ENCODE results near the gene KIF18B. TPM values are rescaled to one million over a fixed set of nuclear protein-coding genes. Genes with fewer than 3 reads are reported as not detected.

KIF18B gene
- total RNA-seq, 1 experiment from 2014 or later, result 54.3 TPM

GRCh38 chr17:44915862-44916780 lies 31.5 kb downstream of the KIF18B start:
- intact Hi-C loops (cut with micrococcal nuclease; ENCODE audit: unreplicated experiment), result no loop called here
- Histone ChIP-seq H3K27me3 (replicated peaks; ENCODE audit: insufficient read depth, low read depth, low read length, poor library complexity) (no peaks in the 10 kb centered on the region), H3K4me3 (ENCODE audit: low read depth, low read length, poor library complexity, severe bottlenecking) (no peak overlapping the region), H3K9me3 (ENCODE audit: low read depth, low read length, poor library complexity, severe bottlenecking) (no peaks in the 10 kb centered on the region), H3K27ac (ENCODE audit: low read depth, low read length, poor library complexity, severe bottlenecking) (no peak overlapping the region), H3K36me3 (ENCODE audit: insufficient read depth, low read length, poor library complexity, severe bottlenecking) (no peaks in the 10 kb centered on the region), H3K4me1 (ENCODE audit: insufficient read depth, low read length, poor library complexity, severe bottlenecking) (no peaks in the 10 kb centered on the region)
- ChIA-PET POLR2A (ENCODE audit: low non-redundant PET) (no interaction called here), CTCF (interaction anchor here (0.6 to 0.7 kb wide), 3 partner anchors 92 to 138 kb away, joined by 4 to 17 read pairs (median 13); no protein-coding TSS in a partner anchor)
- TF ChIP-seq CTCF (conservative IDR thresholded peaks at IDR 0.05; ENCODE audit: low read depth, low read length), result no peak
- no peak for TF ChIP-seq EZH2 (IDR thresholded peaks at IDR 0.05; ENCODE audit: borderline replicate concordance, low read depth, low read length, poor library complexity, severe bottlenecking)
- no TSS peak for BruUV-seq (replicated peaks)
- no peak for DNase-seq (ENCODE audit: low spot score)

- Histone ChIP-seq H3K4me3 (ENCODE audit: low read depth, low read length, poor library complexity, severe bottlenecking) (no peak within 1 kb of the TSS), H3K27ac (ENCODE audit: low read depth, low read length, poor library complexity, severe bottlenecking) (no peak within 1 kb of the TSS), H3K4me1 (ENCODE audit: insufficient read depth, low read length, poor library complexity, severe bottlenecking) (no peaks in the 10 kb centered on the region), H3K36me3 (ENCODE audit: insufficient read depth, low read length, poor library complexity, severe bottlenecking) (no peaks in the 10 kb centered on the region), H3K9me3 (ENCODE audit: low read depth, low read length, poor library complexity, severe bottlenecking) (no peaks in the 10 kb centered on the region), H3K27me3 (replicated peaks; ENCODE audit: insufficient read depth, low read depth, low read length, poor library complexity) (no peaks in the 10 kb centered on the region)
- intact Hi-C loops (cut with micrococcal nuclease; ENCODE audit: unreplicated experiment), result no loop called here
- POLR2A ChIA-PET (ENCODE audit: low non-redundant PET), result no interaction called here
- TF ChIP-seq EZH2 (IDR thresholded peaks at IDR 0.05; ENCODE audit: borderline replicate concordance, low read depth, low read length, poor library complexity, severe bottlenecking) (no peak), CTCF (conservative IDR thresholded peaks at IDR 0.05; ENCODE audit: low read depth, low read length) (no peak)
- no peak for DNase-seq (ENCODE audit: low spot score)
- no TSS peak for BruUV-seq (replicated peaks)
- CTCF ChIA-PET, result no interaction called here
Measured at GRCh38 chr17:44915321-44915726, 32.2 kb downstream of the KIF18B start, which contains the start of gene GFAP. Gene GFAP (minus strand): TSS chr17:44915500. CDS start chr17:44915486, 14 bp downstream.

GRCh38 chr17:44914698-44915271 lies 32.8 kb downstream of the KIF18B start:
- TF ChIP-seq EZH2 (IDR thresholded peaks at IDR 0.05; ENCODE audit: borderline replicate concordance, low read depth, low read length, poor library complexity, severe bottlenecking), result no peak
- TF ChIP-seq CTCF (conservative IDR thresholded peaks at IDR 0.05; ENCODE audit: low read depth, low read length), result no peak
- H3K4me3 ChIP-seq (ENCODE audit: low read depth, low read length, poor library complexity, severe bottlenecking), result no peak overlapping the region
- DNase-seq (ENCODE audit: low spot score), result no peak
- BruUV-seq (replicated peaks), result no TSS peak
- no peak overlapping the region for H3K27ac ChIP-seq (ENCODE audit: low read depth, low read length, poor library complexity, severe bottlenecking)
- no peaks in the 10 kb centered on the region for H3K9me3 ChIP-seq (ENCODE audit: low read depth, low read length, poor library complexity, severe bottlenecking)
- no peaks in the 10 kb centered on the region for H3K36me3 ChIP-seq (ENCODE audit: insufficient read depth, low read length, poor library complexity, severe bottlenecking)
- H3K4me1 ChIP-seq (ENCODE audit: insufficient read depth, low read length, poor library complexity, severe bottlenecking), result no peaks in the 10 kb centered on the region
- H3K27me3 ChIP-seq (replicated peaks; ENCODE audit: insufficient read depth, low read depth, low read length, poor library complexity), result no peaks in the 10 kb centered on the region
- ChIA-PET POLR2A (ENCODE audit: low non-redundant PET) (no interaction called here), CTCF (no interaction called here)
- intact Hi-C loops (cut with micrococcal nuclease; ENCODE audit: unreplicated experiment), result no loop called here

All from A673 (cell line).